NCI-H2081 treated with DMSO at 0.1 percent for 48 hours (cell line): ENCODE results near the gene GNB1.

Experiments used
- DNase-seq: peaks from one replicate; lab custom pipeline; 2025; lab: John Stamatoyannopoulos, UW

Gene GNB1

DNA sequence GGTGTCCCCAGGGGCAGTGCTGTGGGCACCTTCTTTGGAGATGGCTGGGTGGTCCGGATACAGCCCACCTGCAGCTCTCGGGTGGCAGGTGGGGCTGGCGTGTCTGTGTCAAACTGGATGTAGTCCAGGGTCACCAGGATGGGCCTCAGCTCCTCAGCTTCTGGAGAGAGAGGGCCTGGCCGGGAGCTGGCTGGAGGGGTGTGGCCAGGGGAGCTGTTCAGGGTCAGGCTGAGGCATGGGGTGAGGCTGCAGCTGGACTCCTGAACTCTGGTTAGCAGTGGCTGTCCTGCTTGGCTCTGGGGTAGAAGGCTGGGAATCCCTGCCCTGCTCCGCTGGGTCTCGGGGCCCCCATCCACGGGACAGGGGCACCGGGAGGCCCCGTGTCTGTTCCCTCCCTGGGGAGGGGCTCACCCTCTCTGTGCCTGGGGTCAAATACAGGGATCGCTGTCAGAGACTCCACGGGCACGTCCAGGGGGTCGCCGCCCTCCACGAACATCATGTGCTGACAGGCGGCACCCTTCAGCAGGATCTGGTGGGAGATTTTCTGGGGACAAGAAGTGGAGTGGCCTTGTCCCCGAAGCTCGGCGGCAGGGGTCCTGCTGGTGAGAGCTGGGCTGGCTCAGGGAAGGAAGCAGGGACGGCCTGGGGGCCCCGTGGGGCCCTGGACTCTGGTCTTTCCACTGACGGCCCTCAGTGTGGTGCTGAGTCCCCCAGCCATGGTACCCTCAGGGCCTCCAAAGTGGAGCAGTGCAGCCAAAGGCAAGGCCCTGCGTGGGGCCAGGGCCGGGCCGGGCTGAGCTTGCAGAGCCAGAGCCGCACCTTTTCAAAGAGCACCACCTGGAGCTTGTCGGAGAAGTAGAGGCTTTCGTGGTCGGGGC is 32.3 kb upstream of the GNB1 start:
- no peak for DNase-seq

DNA sequence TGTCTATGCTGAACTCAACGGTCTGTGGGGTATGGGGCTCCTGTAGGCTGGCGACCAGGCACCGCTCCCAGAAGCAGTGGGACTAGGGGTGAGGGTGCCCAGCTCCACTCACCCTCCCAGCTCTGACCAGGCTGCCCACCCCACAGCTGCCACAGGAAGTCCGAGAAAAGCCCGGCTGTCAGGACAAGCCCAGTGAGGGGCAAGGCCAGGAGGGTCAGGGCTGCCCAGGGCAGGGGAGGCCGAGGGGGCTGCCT is 31.7 kb upstream of the GNB1 start:
- DNase-seq = no peak

DNA sequence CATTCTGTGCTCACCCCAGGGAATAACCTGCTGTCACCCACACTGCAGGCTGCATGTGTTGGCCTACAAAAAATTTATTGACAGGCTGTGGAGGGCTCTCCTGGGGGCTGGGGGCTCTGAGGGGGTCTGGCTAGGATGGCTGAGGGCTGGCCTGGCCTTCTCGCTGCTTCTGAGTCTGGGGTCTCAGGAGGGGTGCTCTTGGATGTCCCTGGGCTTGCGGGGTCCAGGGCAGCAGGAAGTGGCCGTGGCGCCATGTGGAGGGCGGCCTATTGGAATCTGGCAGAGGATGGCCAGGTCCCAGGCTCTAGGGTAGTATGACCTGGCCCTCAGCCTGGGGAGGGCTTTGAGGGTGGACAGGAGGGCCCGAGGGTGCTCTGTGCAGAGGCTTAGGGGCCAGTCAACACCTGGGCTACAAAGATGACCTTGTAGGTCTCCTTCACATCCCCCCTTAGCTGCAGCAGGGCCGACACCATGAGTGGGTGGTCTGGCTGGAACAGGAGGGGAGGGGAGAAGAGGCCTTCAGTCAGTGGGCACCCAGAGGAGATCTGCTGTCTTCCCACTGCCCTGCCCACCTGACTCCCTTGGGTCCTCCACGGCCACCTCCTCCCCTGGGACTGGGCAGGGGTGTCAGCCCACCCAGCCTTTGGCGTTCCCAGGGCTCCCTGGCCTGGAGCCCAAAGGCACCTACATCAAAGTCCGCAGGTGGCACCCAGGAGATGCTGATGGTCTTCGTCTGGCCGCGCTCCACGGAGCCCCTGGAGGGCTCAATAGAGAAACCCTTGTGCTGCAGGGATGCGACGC is 31.2 kb upstream of the GNB1 start:
- no peak for DNase-seq

DNA sequence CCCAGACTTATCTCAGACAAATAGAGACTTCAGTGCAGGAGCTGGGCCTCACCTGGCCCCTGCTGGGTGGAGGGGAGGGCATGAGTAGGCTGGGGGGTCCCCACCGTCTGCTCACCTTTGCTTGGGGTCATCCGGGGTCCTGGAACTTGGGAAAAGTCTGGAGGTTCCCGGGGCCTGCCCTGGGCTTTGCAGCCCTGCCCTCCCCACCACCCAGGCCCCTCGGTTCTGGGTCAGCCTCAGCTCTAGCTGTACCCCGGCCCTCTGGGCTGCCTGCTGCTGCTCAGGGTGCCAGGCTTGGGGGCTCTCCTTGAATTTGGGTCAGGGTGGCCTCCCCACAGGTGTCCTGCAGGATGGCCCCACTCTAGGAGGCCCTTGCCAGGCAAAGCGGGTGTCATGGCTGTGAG is 30.6 kb upstream of the GNB1 start:
- no peak for DNase-seq

DNA sequence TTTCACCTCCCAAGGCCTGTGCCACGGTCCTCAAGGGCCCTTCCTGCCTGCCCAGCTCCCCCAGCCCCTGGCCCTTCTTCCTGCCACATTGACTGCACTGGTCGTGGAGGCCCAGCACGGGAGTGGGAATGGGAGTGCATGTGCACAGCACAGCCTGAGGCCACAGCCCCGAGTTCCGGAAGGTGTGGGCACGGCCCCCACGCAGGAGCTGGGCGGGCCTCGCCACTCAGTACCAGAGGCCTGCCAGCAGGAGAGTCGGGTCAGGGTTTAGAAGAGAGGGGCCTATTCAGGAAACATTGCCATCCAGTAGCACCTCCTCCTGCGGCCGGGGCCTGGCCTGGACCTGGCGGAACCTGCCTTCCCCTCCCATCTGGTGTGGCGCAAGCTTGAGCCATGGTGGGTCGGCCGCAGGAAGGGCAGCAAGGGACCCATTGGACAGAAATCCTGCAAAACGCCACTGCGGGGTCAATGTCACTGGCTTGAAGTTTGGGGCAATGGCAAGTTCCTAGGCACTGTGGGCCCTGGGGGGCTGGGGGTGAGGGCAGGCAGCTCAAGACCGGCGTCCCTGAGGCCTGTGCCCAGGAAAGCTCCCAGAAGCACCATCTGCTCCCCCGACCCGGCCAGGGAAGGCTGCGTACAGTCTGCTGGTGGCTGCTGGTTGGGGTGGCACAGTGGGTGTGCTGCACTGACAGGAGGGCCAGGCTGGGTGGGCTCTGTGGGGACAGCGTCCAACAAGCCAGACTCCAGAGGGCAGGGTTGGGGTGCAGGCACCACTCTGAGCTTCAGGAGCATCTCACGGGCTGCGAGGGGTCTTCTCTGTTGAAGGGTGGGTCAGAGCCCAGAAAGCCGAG is 29.9 kb upstream of the GNB1 start:
- no peak for DNase-seq

DNA sequence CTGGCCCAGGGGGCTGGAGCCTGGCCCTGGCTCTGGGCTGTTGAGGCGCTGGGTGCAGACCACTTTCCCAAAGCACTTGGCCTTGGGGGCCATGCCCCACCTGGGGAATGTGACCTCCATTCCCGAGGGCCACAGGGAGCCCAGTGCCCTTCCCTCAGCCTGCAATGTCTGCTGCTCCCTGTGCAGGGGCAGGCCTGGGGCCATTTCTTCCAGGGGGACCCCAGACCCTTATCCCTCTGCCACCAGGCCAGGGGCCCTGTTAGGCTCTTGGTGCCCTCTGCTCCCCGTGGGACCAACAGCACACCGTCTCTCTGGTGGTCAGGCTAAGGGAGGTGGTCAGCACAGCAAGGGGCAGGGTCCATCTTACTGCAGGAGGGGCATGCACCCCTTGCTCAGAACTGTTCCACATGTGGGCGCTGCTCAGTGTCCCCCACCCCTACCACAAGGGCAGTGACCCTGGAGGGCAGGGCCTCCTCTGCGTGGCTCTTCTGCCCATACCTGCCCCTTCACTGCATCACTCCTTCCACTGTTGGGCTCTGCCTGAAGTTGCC is 29.2 kb upstream of the GNB1 start:
- DNase-seq = no peak

DNA sequence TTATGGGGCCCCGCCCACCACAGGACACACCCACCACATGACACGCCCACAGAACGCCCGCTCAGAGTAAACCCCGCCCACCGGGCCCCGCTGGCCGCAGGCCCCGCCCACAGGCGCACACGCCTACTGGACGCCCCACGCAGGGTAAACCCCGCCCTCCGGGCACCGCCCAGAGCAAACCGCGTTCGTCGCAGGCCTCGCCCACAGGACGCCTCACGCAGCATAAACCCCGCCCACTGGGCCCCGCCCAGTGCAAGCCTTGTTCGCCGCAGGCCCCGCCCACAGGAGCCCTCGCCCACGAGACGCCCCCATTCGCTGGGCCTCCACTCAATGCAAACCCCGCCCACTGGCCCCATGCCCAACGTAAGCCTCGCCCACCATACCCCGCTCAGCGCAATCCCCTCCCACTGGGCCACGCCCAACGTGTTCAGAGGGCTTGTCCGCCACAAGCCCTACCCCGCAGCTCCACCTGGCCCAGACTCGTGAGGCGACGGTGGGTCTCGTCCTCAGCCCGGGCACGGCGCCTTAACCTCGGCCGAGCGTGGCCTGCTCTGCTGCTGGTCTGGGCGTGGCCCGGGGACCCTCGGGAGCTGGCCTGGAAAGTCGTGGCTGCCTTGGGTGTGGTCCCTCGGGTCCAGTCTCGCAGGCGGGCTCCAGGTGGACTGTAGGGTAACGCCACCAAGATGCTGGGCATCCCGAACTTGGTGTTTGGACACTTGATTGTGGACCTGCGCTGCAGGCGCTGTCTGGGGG is 28.6 kb upstream of the GNB1 start:
- DNase-seq = peak; percentile 82

DNA sequence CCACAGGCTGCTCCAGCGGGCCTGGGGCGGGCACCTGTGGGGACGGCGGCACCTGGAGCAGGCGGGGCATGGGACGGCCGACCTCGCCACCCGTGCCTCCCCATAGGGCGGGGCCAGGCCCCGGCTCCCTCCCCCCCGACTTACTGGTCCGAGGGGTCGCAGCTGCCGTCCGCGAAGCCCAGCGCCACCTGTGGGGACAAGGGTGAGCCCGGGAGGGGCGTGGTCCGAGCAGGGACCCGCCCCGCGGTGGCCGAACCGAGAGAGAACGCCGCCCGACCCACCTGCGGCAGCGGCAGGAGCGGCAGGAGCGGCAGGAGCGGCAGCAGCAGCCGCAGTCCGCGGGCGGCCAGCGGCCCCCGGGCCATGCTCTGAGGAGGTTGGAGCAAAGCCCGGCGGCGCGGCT is 28.0 kb upstream of the GNB1 start, which contains the start of gene TMEM52:
TSS of gene TMEM52 (minus strand) at position 379 of the 403 bp plus-strand sequence. CDS start at position 365, 14 bp downstream.
- DNase-seq = no peak

DNA sequence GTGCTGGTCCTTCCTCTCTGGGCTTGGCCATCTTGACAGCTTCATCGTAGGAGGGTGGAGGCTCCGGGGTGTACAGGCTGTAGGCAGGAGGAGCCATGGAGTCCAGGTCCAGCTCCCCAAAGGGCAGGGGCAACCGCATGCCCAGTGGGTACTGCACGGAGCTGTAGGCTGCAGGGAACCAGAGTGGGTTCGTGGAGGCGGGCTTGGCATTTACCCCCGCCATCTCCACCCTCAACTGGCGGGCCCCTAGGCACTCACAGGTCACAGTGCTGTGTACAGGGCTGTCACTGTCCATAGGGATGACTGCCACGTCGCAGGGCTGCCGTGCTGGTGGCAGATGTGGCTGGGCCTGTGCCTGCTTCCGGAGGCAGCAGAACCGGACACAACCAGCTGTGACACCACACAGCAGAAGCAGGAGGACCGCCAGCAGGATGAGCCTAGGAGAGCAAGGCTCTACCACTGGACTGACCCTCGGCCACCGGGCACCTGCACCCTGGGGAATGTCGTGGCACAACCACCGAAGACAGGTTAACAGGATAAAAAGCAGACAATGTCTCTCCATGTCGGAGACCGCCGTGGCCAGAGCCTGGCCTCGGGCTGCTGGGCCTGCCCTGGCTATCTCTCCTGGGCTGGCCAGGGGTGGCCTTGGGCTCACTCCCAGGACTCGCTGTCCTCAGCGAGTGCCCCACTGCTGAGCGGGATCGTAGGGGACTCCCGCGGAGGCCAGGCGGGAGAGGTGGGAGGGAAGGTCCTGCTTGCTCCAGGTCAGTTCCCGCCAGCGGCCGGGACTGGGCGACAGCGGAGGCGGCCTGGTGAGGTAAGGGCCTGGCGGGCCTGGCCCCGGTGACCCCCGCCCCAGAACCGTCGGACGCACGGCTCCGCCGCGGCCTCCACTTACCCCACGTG is 27.4 kb upstream of the GNB1 start:
- no peak for DNase-seq

DNA sequence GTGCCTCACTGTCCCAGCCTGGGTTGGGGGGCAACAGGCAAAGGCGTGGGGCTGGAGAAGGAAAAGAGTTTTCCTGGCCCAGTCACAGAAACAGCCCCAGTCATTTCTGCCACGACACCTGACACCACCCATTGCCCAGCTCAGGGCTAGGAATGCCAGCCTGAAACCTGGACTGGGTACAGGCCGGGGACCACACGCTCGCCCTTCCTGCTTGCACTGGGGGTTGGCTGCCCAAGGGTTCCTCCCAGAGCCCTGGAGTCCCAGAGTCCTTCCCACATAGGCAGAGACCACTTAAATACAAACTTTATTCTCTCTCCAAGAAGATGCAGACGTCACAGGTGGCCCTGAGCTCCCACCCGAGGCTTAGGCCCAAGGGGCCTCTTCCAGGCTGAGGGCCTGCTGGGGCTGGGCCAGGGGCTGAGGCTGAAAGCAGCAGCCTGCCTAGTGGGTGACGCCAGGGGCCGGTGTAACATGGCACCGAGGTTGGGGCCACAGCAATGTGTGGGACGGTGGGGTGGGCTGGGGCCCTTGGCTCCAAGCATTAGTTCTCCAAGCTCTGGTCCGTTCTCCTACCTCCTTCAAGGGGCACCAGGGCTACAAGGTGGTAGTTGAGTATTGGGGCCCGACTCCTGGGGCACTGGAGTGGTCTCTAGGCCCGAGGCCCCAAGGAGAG is 26.6 kb upstream of the GNB1 start:
- DNase-seq = no peak

DNA sequence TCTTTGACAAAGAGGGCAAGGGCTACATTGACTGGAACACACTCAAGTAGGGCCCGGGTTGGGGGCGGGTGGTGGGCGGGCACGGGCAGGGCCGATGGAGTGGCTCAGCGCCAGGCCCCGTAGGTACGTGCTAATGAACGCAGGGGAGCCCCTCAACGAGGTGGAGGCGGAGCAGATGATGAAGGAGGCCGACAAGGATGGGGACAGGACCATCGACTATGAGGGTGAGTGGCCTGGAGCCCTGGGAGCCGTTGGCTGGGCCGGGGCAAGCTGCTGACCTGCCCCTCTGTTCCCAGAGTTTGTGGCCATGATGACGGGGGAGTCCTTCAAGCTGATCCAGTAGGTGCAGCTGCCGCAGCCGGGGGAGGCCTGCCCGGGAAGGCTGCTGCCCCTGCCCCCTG is 26.0 kb upstream of the GNB1 start:
- DNase-seq = no peak

DNA sequence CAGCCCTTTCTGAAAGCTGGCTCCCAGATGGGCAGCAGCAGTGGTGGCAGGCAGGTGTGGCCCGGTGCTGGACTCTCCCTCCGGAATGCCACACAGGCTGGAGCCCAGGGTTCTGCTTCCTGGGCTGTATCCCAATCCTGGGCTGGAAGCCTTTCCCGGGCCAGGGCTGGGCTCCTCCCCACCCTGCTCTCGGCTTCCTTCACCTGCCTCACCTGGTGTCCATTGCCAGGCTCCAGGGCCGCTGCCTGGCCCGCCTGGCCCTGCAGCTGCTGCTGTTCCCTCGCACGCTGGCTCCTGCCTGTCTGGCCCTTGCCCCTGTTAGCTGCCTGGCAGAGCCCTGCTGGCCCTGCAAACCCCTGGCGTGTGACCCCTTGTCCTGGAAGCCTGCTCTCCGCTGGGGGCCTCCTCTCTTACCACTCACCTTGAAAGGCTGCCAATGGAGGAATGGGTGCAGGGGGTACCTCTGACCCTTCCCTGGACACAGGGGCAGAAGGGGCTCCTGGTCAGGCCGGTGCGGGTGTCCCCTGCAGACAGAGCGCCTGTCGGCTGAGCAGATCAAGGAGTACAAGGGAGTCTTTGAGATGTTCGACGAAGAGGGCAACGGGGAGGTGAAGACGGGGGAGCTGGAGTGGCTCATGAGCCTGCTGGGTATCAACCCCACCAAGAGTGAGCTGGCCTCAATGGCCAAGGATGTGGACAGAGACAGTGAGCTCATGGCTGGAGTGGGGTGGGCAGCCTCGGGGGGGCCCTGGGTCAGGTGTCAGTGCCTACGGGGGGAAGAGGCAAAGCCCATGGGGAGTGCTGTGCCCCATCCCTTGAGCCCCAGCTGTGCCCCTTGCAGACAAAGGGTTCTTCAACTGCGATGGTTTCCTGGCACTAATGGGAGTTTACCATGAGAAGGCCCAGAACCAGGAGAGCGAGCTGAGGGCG is 25.3 kb upstream of the GNB1 start:
- no peak for DNase-seq

DNA sequence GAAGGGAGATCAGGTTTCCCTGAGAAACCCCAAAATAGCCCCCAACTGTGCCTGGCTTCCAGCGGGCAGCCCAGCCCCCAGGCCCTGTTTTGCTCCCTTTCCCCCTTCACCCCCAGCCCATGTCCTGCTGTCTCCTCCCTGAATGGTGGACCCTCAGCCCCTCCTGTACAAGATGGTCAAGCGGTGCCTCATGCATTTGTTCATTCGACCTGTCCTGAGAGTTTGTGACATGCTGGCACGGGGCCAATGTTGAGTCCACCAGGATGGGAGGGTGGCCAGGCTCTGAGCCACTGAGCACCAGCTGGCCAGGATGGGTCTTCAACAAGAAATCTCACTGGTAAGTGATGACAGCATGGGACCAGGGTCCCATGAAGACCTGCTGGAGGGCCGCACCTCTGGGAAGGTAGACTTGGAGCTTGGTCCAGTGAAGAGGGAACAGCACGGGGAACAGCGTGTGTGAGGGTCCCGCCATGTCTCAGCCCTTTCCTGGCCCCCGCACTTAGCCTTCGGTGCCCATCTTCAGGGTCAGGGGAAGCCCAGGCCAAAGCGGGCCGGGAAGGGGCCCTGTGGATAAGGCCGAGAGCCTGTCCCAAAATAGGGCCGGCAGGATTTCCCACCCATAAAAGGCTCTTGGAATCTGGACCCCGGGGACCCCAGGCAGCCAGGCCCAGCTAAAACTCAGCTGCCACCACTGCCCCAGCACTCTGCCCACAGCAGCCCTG is 24.2 kb upstream of the GNB1 start, which contains the start of gene CALML6:
TSS of gene CALML6 (plus strand) at position 290 of the 722 bp plus-strand sequence. CDS start at position 311, 21 bp downstream.
- no peak for DNase-seq

DNA sequence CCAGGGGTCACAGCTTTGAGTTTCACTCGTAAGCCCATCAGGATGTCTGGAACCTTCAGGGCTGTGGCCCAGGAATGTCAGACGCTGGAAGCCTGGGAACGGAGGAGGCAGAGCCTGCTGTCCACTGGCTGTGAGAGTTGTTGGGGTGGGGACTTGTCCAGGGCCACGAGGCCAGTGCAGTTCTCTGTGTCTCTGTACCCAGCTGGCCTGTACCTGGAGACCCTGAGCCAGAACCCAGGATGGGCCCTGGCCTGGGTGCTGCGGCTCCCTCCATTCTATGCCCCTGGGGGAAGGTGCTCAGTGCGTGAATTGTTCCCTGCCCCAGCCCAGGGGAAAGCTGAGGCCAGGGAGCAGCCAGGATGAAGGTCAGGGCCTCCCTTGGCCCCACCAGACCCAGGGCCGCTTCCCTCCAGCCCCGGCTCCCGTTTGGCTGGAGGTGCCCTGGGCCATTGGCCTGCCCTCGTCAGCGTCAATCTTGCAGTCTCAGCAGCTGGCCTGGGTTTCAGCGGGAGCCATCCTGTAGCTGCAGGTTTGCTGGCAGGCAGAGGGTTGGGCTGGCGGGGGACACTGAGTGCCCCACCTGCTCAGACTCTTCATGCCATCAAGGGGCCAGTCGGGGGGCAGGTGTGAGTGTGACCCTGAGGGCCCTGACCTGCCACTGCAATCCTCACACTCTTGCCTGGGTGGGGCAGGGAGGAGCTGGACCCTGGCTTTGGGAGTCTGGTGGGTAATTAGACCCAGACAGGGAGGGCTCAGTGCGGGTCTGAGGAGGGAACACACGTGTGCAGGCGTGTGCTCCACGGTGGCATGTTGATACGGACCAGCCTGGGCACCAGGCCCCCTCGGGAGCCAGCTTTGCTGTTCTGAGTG is 23.4 kb upstream of the GNB1 start:
- no peak for DNase-seq

DNA sequence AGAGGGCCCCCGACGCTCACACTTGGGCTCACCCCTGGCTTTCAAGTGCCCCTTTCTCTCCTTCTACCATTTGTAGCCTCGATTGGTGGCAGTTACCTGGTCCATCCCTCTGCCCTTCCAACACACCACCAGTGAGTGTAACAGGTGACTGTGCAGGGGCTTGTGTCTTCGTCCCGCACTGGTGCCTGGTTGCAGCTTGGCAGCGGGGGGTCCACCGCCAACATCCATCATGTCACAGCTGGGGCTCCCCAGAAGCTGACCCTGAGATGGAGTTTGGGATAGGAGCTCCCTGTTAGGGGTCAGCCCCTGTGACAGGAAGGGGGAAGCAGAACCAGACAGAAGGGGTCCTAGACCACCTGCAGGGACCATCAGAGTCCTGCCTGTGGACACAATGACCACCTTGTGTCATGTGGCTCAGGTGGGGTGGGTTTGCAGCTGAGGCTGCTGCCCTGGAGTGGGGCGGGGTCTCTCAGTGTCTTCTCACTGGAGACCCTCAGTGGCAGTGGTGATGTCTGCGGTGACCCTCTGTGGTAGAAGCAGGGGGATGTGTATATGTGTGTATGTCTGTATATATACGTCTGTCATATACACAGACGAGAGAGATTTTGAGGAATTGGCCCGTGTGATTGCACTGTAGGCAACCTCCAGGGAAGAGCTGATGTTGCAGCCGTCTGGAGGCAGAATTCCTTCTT is 20.6 kb upstream of the GNB1 start:
- DNase-seq = no peak

DNA sequence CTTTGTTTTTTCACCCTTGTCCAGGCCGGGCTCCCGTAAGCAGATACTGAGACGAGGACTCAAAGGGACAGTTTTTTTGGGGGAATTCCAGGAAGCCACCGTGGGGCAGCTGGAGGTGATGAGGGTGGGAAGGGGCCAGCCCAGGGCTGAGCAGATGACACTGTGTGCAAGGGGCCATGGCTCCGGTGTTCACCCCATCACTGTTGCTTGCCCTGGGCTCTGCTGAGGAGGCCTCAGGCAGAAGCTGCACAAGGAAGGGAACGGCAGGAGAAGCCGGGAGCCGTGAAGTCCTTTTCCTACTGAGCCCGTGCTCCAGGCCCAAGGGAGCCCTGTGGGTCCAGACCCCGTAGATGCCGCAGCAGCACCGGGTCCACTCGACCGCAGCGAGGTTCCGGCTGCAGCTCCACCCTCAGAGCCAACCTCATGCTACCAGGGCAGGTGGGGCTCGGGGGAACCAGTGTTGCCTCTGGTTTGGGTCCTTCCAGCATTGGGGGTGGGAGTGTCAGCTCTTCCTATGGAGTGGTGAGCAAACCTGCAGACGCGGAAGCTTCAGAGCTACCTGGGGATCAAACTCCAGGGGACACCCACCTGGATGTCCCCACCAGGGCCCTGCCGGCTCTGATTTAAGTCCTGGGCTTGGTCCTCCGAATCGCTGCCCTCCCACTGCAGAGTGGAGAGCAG is 19.9 kb upstream of the GNB1 start:
- no peak for DNase-seq
